ENCODE data around the gene SLC41A3.

Gene SLC41A3

DNA sequence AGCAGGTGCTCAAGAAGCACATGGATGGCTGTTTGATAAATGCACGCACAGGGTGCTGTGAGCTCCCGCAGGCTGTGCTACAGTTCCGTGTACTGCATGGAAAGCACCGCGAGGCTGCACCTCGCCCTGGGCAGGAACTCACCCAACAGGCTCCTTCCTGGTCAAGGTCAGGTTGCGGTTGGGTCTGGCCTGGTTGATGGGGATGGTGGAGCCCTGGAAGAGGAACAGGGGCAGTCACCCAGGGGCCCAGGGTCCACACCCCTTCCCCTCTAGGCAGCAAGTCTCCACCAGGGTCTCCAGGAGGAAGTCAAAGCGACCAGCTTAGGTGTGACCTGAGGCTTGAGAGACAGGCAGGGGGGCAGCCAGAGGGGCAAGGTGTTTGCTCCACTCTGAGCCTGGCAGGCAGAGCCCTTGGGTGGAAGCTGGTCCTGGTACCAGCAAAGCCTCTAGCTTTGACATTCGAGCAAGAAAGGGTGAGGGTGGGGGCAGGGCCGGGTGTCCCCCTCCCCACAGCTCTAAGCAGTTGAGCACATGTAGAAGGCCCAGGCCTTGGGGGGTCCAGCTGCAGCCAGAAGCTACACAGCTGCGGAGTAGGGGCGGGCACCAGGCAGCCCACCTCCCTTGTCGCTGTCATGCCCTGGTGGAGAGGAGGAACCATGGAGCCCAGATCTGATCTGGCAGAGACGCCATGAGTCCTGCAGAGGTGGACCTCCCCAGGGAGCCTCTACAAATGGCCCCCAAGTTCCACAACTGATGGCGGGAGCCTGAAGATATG lies 46.3 kb upstream of the SLC41A3 start:
- no peak for DNase-seq (ENCODE audit: low read depth)
- no peak overlapping the region for H3K4me3 ChIP-seq (ENCODE audit: control insufficient read depth, low read depth, low read length)
- TF ChIP-seq, protein P1, sequence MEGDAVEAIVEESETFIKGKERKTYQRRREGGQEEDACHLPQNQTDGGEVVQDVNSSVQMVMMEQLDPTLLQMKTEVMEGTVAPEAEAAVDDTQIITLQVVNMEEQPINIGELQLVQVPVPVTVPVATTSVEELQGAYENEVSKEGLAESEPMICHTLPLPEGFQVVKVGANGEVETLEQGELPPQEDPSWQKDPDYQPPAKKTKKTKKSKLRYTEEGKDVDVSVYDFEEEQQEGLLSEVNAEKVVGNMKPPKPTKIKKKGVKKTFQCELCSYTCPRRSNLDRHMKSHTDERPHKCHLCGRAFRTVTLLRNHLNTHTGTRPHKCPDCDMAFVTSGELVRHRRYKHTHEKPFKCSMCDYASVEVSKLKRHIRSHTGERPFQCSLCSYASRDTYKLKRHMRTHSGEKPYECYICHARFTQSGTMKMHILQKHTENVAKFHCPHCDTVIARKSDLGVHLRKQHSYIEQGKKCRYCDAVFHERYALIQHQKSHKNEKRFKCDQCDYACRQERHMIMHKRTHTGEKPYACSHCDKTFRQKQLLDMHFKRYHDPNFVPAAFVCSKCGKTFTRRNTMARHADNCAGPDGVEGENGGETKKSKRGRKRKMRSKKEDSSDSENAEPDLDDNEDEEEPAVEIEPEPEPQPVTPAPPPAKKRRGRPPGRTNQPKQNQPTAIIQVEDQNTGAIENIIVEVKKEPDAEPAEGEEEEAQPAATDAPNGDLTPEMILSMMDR (conservative IDR thresholded peaks at IDR 0.05; ENCODE audit: control insufficient read depth, insufficient read depth, low read depth, low read length): no peak

DNA sequence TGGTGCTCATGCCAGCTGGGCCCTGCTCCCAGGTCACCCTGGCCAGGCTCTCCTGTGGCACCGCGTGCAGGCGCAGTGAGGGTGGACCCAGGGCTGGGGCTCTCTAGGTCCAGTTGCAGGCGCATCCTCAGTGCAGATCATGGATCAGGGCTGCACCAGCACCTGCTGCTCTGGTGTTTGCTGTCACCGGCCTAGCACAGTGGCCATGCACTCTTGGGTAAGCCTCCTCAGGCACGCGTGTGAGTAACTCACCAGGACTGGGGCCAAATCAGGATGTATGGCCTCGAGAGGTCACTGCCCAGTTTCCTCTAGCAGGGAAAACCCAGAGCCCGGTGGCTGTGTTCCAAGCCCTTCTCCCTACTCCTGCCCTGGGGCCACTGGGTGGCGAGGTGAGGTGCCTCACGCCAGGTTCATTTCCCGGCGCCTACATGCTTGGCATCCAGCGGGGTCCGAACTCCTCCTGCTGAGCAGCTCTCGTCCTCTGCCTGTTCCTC lies 45.5 kb upstream of the SLC41A3 start:
- peak; percentile 10 for DNase-seq (ENCODE audit: low read depth)
- TF ChIP-seq, protein P1 (conservative IDR thresholded peaks at IDR 0.05; ENCODE audit: control insufficient read depth, insufficient read depth, low read depth, low read length): no peak
- H3K4me3 ChIP-seq (ENCODE audit: control insufficient read depth, low read depth, low read length): no peak overlapping the region

DNA sequence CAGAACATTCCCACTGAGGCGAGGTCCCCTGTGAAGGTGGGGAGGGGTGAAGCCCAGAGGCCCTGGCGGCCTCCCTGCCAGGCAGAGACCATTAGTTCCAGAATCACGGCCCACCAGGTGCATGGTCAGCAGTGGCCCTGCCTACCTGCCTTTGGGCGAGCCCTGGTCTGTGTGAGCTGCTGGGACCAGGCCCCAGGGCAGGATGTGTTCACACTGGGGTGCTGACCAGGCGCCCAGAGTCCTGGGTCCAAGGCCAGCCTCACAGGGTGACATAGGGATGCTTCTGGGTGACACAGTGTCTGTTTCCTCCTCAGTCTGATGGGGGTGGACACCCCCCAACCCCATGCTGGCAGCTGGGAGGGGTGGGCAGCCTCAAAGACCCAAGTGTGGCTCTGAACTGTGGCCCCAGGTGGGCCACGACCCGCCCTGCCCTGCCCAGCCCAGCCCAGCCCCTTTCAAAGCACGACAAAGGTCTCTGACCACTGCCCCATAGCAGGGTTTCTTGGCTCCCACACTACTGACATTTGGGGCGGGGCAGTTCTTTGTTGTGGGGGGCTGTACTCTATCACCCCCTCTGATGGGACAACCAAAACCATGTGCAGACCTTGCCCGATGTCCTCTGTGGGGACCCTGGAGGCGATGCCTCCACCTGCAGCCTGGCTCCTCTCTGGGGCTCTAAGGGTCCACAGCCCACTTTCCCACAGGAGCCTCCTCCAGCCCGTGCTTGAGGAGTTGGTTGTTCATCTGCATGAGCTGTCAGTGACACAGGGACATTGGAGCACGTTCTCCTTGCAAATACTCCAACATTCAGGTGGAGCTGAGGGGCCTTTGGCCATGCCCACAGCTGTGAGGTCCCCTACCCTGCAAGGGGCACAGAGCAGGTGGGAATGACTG lies 44.8 kb upstream of the SLC41A3 start:
- DNase-seq (ENCODE audit: low read depth): no peak
- H3K4me3 ChIP-seq (ENCODE audit: control insufficient read depth, low read depth, low read length): no peak overlapping the region
- TF ChIP-seq, protein P1 (conservative IDR thresholded peaks at IDR 0.05; ENCODE audit: control insufficient read depth, insufficient read depth, low read depth, low read length): no peak

DNA sequence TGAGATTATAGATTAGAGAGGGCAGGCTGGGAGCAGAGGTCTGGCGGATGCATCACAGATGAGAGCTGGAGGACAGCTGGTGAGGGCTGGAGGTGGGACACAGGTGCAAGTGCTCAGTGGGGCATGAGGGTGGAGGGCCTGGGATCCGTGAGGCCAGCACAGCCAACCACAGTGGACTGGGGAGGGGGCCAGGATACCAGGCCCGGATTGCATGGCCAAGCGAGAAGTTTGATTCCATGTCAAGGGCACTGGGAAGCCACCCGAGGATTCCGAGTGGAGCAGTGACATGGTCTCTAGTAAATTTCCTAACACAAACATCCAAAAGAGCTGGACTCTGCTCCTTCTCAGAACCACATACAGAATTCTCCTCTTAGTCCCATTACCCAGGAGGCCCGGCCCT lies 44.0 kb upstream of the SLC41A3 start:
- TF ChIP-seq, protein P1 (conservative IDR thresholded peaks at IDR 0.05; ENCODE audit: control insufficient read depth, insufficient read depth, low read depth, low read length): no peak
- DNase-seq (ENCODE audit: low read depth): no peak
- no peak overlapping the region for H3K4me3 ChIP-seq (ENCODE audit: control insufficient read depth, low read depth, low read length)

DNA sequence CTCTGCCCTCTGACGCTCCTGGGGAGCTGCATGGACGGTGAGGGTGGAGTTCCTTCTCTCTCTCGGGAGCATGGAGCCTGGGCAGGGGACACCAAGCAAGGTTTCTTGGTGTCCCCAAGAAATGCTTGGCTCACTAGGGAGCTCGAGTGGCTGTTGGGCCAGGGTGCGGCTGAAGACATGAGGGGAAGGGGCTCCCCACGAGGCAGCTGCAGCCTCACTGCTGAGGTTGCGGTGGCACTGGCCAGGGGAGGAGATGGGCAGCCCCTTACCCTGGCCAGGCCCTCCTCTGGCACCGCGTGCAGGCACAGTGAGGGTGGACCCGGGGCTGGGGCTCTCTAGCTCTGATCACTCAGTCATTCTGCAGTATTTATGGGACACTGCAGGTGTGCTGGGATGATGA lies 43.5 kb upstream of the SLC41A3 start:
- H3K4me3 ChIP-seq (ENCODE audit: control insufficient read depth, low read depth, low read length): no peak overlapping the region
- no peak for DNase-seq (ENCODE audit: low read depth)
- TF ChIP-seq, protein P1 (conservative IDR thresholded peaks at IDR 0.05; ENCODE audit: control insufficient read depth, insufficient read depth, low read depth, low read length): no peak

DNA sequence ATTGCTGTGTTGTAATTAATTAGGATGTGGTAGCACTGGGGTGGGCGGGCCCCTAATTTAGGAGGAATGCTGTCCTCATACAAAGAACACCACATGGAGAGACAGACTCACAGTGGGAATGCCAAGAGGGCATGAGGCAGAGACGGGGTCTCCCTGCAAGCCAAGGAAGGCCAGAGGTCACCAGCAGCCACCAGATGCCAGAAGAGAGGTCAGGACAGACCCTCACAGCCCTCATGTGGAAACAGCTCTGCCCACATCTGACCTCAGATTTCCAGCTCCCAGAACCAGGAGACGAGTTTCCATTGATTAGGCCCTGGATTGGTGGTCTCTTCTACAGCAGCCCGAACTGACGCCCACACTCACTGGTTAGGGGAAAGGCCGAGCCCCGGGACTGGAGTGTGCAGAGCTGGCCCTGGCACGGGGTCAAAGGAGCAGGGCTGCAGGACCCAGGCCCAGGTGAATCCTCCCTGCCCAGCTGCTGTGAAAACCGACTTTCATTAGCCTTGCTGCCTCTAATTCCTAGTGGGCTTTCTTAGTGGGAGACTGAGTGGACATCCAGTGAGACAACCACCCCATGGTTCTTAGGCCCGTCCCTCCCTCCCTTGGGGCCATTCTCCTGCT lies 43.0 kb upstream of the SLC41A3 start:
- DNase-seq (ENCODE audit: low read depth): no peak
- TF ChIP-seq, protein P1 (conservative IDR thresholded peaks at IDR 0.05; ENCODE audit: control insufficient read depth, insufficient read depth, low read depth, low read length): no peak
- H3K4me3 ChIP-seq (ENCODE audit: control insufficient read depth, low read depth, low read length): no peak overlapping the region

All from fibroblast of mammary gland (primary cell).